8988T (cell line): ENCODE results near the gene TOM1L2.
"Not testable (repeated sequence)": the region's sequence is repeated elsewhere in the genome, so short reads cannot be mapped to it uniquely, and the experiment has no call there.

Experiments used
- DNase-seq: peaks from one replicate; pipeline ENCODE4 v3.0.0; 2011

Gene TOM1L2

GRCh38 chr17:17966399-17966798 is 5.8 kb downstream of the TOM1L2 start:
- no peak for DNase-seq

DNA sequence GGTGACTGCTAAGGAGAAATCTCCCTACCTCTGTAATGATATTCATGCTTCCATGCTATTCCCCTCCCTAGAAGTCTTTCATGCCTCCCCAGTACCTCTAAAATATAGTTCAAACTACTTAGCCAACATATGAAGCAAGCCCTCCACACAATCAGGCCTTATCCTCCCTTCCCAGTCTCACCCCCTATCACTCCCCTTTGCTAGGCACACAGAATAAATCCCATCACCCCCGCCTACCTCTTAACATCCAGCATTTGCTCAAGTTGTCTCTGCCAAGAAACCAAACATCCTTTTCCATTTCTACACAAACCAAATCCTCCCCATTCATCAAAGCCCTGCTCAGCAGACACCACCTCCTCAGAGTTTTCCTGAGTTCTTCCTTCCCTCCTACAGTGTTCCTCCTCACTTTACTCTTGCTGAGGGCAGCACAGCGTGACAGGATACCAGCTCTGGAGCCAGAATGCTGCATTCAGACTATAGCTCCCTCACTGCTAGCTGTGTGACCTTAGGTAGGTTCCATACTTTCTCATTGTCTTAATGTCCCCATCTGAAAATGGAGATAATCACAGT is 7.0 kb downstream of the TOM1L2 start:
- DNase-seq, result no peak

DNA sequence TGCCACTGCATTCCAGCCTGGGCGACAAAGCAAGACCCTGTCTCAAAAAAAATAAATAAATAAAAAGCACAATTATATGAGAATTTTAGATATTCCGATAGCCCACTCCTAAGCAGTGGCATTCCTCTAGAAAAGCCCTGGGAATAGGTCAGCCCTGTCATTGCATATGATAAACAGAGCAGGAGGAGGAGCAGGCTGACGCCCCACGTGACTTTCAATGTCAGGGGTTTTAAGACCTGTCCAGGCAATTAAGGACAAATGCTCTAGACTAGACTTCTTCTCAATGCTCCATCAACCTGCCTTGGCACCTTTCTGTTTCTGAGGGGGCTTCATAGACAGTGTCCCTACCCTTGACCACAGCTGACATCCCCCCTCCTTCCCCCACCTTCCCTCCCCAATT is 7.5 kb downstream of the TOM1L2 start:
- no peak for DNase-seq

GRCh38 chr17:17963694-17964436 is 8.3 kb downstream of the TOM1L2 start:
- no peak for DNase-seq

DNA sequence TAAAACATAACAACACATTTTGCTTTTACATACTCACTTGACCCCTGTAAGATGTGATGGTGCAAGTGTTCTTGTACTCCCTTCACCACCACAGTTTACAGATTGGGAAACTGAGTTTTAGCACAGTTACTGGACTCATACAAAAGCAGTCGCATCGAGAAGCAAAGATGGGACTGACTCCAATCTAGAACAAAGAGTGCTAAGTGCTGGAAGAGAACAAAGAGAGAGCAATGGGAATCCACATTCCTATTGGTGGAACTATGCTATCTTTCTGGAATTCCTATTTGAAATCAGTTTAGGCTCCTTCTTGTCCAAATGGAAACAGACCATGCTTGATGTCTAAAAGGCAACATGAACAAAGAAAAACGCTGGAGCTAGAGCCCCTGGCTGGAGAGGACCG is 9.1 kb downstream of the TOM1L2 start:
- DNase-seq, result no peak

DNA sequence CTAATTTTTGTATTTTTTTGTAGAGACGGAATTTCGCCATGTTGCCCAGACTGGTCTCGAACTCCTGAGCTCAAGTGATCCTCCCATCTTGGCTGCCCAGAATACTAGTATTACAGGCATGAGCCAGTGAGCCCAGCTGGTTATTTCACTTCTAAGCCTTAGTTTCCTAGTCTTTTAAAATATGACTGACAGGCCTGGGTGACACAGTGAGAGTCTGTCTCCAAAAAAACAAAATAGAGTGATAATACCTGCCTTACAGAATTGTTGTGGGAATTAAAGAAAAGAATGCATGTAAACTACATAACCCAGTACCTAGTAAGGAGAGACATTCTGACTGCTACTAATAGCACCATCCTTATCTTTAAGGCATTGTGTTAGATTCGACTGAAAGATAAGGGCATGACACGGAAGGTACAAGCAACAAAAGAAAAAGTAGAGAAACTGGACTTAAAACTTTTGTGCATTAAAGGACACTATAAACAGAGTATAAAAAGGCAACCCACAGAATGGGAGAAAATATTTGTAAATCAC is 11.6 kb downstream of the TOM1L2 start:
- DNase-seq, result no peak

DNA sequence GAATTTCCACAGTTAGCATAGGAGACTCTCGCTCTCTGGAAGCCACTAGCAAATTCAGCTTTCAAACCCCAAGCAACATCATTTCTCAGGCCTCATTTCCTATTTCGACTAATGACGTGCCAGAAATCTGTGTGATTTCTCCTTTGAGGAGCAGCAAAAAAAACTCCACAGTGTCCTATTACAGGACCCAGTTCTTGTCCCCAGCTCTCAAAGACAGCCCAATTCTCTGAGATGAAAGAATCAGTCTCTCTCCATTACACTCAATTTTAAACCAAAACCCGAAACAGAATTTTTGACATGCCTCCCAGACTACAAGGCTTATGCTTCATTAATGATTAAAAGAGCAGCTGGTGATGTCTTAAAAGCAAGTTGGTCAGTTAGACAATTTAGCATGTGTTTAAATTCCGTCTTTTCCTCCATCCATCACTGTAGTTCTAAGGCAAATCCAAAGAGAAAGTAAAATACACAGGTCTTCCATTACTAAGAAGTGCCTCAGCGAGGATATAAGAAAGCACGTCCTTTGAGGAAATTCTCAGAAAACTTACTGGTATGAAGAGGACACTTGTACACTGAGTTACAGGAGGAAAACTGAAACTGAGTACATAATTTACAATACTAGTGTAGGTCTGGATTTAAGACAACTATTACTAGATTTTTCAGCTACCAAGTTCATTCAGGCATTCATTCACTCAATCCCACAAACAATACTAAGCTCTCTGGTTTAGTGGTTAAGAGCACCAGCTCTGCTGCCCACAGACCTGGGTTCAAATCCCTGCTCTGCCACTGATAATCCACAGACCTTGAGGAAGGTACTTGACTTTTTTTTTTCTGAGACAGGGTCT is 12.5 kb downstream of the TOM1L2 start:
- no peak for DNase-seq

DNA sequence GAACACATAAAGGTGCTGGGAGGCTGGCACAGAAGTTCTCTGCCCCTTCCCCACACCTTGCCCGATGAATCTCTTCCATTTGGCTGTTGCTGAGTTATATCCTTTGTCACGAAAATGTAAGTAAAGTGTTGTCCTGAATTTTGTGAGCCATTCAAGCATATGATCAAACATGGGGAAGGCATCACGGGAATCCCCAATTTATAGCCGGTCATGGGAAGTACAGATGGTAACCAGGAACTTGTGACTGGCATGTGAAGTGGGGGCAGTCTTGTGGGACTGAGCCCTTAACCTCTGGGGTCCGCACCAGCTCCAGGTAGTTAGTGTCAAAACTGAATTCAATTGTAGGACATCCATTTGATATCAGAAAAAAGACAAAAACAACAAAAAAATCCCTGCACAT is 13.2 kb downstream of the TOM1L2 start:
- no peak for DNase-seq

DNA sequence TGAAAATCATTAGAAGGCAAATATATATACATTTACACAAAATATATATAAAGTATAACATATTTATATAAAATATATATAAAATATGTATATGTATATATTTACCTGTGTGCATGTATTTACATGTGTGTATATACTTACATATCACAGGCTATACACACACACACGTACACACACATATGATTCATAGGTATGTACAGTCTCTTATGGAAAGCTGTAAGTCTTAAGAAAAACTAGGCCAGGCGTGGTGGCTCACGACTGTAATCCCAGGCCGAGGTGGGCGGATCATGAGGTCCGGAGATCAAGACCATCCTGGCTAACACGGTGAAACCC is 14.7 kb downstream of the TOM1L2 start:
- no peak for DNase-seq

DNA sequence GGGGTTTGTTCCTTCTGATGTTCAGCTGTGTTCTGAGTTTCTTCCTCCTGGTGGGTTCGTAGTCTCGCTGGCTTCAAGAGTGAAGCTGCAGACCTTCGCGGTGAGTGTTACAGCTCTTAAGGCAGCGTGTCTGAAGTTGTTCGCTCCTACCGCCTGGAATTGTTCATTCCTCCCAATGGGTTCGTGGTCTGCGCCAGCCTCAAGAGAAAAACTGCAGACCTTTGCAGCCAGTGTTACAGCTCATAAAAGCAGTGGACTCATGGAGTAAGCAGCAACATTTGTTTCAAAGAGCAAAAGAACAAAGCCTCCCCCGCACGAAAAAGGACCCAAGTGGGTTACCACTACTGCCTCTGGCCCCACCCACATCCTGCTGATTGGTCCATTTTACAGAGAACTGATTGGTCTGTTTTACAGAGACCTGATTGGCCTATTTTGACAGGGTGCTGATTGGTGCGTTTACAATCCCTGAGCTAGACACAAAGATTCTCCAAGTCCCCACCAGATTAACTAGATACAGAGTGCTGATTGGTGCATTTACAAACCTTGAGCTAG is 16.3 kb downstream of the TOM1L2 start:
- DNase-seq, result not testable (repeated sequence)

DNA sequence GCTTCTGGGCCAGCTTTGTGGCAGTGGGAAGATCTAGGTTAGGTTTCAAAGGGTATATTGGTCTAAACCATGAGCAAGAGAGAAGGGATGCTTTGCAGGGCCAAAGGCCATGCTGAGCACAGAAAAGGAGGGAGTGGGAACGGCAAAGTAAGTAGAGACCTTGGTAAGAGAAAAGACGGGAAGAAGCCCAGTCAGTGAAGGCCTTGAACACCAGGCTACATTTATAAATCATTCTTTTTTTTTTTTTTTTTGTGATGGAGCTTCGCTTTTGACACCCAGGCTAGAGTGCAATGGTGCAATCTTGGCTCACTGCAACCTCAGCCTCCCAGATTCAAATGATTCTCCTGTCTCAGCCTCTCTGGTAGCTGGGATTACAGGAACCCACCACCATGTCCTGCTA is 18.1 kb downstream of the TOM1L2 start:
- DNase-seq, result no peak

DNA sequence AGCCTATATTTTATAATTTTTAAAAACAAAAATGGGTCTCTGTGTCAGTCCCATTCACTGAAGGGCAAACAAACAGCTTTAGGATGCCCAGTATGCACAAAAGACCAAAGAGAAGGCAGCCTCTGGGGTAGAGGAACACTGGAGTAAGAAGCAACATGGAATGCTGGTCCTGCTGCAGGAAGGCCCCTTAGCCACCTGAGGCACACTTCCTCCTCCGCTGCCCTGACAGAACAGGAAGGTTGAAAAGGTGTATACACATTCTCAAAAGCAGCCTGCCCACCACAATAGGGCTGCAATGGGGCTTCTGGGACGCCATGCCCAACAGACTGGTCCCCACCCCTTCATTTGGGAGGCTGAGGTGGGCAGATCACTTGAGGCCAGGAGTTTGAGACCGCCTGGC is 19.5 kb downstream of the TOM1L2 start:
- DNase-seq, result no peak

DNA sequence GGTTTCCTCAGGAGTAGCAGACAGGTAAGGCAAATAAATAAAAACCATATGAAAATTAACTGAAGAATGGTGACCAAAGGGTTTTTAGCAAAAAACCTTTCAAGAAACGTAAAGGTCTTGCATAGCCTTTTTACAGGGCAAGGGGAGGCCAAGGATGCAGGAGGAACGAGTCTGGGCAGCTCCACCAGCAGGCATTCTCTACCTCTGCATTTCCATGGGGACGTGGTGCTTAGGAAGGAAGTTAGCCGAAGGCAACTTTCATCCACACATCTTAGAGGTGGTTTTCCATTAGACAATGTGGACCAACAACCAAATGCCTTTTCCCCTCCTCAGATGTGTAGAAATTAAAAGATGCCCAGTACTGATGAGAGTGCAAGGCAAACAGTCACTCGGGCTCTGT is 20.7 kb downstream of the TOM1L2 start:
- no peak for DNase-seq

DNA sequence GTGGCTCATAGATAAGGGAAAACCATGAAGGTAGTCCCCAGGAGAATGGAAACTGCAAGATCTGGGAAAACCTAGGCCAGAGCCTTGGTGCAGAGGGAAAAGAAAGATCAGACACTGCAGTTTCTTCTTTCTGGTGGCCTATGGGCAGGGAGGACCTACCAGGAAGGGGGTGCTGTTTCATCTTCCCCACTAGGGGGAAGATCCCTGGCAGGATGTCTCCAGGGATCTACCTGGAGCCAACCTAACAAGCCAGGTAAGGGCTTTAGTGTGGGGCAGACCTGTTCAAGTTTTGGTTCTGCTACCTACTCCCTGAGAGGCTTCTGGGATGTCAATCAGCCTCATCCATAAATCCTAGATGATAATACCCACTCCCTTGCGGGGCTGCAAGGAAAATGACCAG is 21.4 kb downstream of the TOM1L2 start:
- DNase-seq, result no peak

DNA sequence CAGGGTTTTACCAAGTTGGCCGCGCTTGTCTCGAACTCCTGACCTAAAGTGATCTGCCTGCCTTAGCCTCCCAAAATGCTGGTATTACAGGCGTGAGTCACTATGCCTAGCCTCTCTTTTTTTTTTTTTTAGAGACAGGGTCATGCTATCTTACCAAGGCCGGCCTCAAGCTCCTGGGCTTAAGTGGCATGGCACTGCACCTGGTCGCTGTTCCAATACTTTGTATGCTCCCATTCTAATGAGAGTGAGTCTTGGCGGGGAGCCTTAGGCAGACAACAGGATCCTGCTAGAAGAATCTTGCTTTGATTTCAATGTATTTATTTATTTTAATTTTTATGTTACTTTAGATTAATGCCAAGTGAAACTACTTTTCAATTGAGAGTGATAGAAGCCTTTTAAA is 21.9 kb downstream of the TOM1L2 start:
- no peak for DNase-seq

GRCh38 chr17:17947966-17948365 is 24.2 kb downstream of the TOM1L2 start:
- DNase-seq, result no peak

DNA sequence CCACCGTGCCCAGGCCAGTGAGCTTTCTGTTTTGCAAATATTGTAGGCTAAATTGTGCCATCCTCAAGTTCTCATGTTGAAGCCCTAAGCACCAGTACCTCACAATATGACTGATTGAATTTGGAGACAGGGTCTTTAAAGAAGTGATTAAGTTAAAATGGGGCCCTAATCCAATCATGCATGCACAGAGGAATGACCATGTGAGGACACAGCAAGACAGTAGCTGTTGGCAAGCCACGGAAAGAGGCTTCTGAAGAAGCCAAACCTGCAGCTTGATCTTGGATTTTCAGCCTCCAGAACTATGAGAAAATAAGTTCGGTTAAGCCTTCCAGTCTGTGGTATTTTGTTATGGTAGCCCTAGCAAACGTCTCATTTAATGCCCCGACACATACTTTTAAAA is 24.9 kb downstream of the TOM1L2 start:
- no peak for DNase-seq

- DNase-seq, result no peak
These were observed 26.1 kb downstream of the TOM1L2 start for GRCh38 chr17:17946093-17946492.

DNA sequence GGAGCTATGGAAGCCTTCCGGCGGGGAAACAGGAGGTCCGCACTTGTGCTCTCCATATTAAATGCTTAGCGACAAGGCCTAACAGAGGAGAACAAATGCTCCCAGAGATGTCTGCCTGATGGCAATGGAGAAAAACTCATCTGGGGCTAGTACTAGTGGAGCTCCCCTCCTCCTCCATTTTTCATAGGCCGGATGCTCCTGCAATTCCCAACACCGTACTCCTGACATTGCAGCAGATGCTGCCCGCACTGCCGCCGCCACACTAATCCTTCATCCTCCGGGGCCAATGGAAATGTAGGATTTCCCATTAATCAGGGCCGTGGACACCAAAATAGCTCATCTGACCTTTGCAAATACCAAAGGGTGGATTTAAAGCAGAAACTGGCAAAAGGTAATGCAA is 27.5 kb downstream of the TOM1L2 start:
- no peak for DNase-seq

DNA sequence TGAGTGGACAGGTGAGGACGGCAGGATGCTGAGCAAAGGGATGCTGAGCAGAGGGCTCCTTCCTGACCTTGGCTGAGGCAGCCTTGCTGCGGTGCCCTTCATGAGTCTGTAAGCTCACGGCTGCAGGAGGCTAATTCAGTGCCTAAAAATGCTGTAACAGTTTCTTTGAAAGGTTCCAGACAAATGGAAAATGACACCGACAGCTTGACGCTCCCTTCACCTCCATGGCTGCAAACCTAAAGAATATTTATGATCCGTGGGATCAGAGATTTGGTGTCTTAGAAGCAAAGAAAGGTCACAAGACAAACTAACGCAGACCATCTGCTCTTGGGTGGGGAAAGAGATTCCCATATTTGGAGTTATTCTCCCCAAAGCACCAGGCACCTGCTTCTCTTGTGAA is 28.0 kb downstream of the TOM1L2 start:
- no peak for DNase-seq

- DNase-seq, result no peak
These were observed 28.8 kb downstream of the TOM1L2 start for GRCh38 chr17:17943281-17943984.

DNA sequence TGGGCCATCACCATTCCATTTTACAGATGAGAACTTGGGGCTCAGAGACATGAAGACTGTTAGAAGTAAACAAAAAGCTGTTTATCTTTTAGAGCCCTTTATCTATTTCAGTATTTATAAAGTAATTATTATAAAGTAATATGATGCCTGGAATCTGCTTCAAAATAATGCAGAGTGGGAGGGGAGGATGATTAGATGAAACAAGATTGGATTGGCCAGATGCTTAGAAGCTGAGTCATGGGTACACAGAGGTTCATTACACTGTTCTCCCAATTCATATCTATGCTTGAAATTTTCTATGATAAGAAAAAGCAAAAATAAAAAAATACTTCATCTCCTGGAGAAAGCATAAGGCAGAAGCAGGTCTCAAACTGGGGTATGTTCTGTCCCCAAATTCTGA is 29.4 kb downstream of the TOM1L2 start:
- DNase-seq, result no peak

GRCh38 chr17:17941015-17941414 is 31.2 kb downstream of the TOM1L2 start:
- DNase-seq, result no peak
